GM19351 (cell line): Measurements from ENCODE around the gene CGB8.
"Not testable (repeated sequence)": the region's sequence is repeated elsewhere in the genome, so short reads cannot be mapped to it uniquely, and the experiment has no call there.

Experiments
- ATAC-seq: cut with Tn5 transposase; IDR thresholded peaks from one replicate; pipeline ENCODE4 v1.9.1; 2021; ENCODE audit warnings: mild to moderate bottlenecking, moderate library complexity; ENCODE audit not compliant: unreplicated experiment

CGB8 gene

GRCh38 chr19:49036815-49037214 is 12.1 kb downstream of the CGB8 start, which contains the start of gene CGB1:
CGB1 (minus strand) TSS chr19:49036895; CDS start chr19:49036711, 184 bp downstream.
- not testable (repeated sequence) for ATAC-seq

- ATAC-seq, result not testable (repeated sequence)
Measured at GRCh38 chr19:49031642-49032301, 17.1 kb downstream of the CGB8 start, which contains the start of gene CGB2. CGB2 (plus strand) TSS chr19:49031890; CDS start chr19:49032096, 206 bp downstream.

GRCh38 chr19:49030323-49030722 is 18.6 kb downstream of the CGB8 start:
- ATAC-seq, result not testable (repeated sequence)

GRCh38 chr19:49029749-49030148 is 19.2 kb downstream of the CGB8 start:
- not testable (repeated sequence) for ATAC-seq

GRCh38 chr19:49028686-49029085 is 20.2 kb downstream of the CGB8 start:
- not testable (repeated sequence) for ATAC-seq

GRCh38 chr19:49025599-49025998 is 23.3 kb downstream of the CGB8 start:
- not testable (repeated sequence) for ATAC-seq

GRCh38 chr19:49025088-49025487 is 23.8 kb downstream of the CGB8 start:
- not testable (repeated sequence) for ATAC-seq

GRCh38 chr19:49024233-49024632 is 24.7 kb downstream of the CGB8 start, which contains the start of gene CGB3:
CGB3 (minus strand) TSS chr19:49024333; CDS start chr19:49023971, 362 bp downstream.
- not testable (repeated sequence) for ATAC-seq

GRCh38 chr19:49022116-49022515 is 26.8 kb downstream of the CGB8 start:
- no peak for ATAC-seq

GRCh38 chr19:49020931-49021895 is 27.7 kb downstream of the CGB8 start:
- no peak for ATAC-seq

- no peak for ATAC-seq
Measured at GRCh38 chr19:49020342-49020741, 28.6 kb downstream of the CGB8 start.

- no peak for ATAC-seq
Measured at GRCh38 chr19:49019242-49019932, 29.5 kb downstream of the CGB8 start.

- not testable (repeated sequence) for ATAC-seq
Measured at GRCh38 chr19:49018388-49019241, 30.3 kb downstream of the CGB8 start.

GRCh38 chr19:49017666-49018351 is 31.1 kb downstream of the CGB8 start:
- no peak for ATAC-seq

- no peak for ATAC-seq
Measured at GRCh38 chr19:49017041-49017665, 31.8 kb downstream of the CGB8 start, which contains the start of gene LHB. LHB (minus strand) TSS chr19:49017091; CDS start chr19:49017081, 10 bp downstream.

- ATAC-seq, result no peak
Measured at GRCh38 chr19:49016067-49016839, 32.7 kb downstream of the CGB8 start.

GRCh38 chr19:49014870-49015255 is 34.0 kb downstream of the CGB8 start:
- ATAC-seq, result no peak
